Activated T-helper 1 cell treated with anti-CD3 and anti-CD28 coated beads, Interleukin-2, amount 50 U/mL, for 16 hours (primary cell): ENCODE results near the gene STOM.
A peak's percentile ranks its signal among the peaks of the same experiment; 100 is the strongest.
"Not testable (repeated sequence)": the region's sequence is repeated elsewhere in the genome, so short reads cannot be mapped to it uniquely, and the experiment has no call there.

Source experiments
- DNase-seq, 2 donors: peaks; one replicate each; pipeline ENCODE4 v3.0.0-alpha.2; 2020; ENCODE audit warnings: low read depth in 1 of 2, low spot score in 1 of 2

Gene STOM

DNA sequence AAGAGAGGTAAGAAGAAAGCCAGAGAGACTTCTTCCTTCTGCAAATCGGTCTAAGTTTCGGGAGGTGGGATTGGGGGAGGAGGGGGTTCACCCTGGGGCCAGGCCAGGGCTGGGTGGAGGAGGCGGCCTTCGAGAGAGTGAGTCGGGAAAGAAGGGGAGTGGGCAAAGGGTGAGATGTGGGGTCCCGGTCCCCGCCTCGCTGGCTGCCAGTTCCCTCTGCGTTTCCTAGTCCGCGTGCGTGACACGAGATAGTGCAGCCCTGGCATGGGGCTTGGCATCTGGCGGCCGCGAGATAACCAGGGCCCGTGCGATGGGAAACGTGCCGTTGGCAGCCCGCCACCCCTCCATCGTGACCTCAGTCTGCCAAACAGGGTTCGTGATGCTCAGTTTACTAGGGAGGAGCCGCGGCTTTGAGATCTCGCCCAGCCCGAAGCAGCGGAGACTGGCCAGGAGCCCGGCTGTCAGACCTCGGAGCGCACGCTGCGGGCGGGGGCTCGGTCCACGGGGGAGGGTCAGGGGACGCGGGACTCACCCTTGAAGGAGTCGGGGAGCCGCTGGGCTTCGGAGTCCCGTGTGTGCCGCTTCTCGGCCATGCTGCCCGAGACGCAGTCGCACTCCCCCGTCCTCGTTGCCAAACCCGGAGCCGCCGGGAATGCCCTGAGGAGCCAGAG is at the start of gene STOM:
STOM (minus strand) TSS at position 656 of the 671 bp plus-strand sequence; CDS start at position 593, 63 bp downstream.
- peak; percentile 44 to 55 for DNase-seq

GRCh38 chr9:121411993-121412392 is 41.9 kb upstream of the STOM start:
- no peak for DNase-seq

- no peak for DNase-seq
Observed at GRCh38 chr9:121405899-121406298, 35.8 kb upstream of the STOM start.

GRCh38 chr9:121404906-121405305 is 34.9 kb upstream of the STOM start:
- no peak for DNase-seq

DNA sequence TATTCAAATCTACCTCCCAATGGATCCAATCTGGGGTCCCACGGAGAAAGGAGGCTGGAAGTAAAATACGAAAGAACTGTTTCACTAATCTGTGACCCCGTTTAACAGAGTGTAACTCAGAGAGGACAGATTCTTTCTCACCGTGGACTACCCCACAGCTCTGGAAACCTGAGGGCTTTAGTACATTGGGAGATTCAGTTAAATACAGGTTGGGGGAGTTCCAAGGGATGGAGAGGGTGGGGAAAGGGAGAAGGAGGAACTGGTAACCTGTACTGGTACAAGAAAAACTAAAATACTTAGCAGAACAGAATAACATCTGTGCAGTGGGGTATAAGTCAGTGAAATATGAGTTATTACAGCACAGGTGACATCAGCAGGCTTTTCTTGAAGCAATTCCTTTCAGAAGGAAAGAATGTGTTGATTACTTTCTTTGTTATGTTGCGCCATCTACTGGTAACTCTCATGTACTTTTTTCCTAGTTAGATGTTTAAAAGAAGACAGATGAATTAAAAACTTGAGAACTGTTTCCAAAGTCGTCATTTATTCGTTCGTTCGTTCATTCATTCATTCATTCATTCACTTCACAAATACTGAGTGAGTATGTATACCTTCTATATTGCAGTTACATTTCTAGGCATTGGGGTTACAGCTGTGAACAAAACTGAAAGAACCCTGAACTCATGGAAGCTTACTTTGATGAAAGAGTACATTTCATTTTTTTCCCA is 30.0 kb upstream of the STOM start:
- DNase-seq, result no peak

DNA sequence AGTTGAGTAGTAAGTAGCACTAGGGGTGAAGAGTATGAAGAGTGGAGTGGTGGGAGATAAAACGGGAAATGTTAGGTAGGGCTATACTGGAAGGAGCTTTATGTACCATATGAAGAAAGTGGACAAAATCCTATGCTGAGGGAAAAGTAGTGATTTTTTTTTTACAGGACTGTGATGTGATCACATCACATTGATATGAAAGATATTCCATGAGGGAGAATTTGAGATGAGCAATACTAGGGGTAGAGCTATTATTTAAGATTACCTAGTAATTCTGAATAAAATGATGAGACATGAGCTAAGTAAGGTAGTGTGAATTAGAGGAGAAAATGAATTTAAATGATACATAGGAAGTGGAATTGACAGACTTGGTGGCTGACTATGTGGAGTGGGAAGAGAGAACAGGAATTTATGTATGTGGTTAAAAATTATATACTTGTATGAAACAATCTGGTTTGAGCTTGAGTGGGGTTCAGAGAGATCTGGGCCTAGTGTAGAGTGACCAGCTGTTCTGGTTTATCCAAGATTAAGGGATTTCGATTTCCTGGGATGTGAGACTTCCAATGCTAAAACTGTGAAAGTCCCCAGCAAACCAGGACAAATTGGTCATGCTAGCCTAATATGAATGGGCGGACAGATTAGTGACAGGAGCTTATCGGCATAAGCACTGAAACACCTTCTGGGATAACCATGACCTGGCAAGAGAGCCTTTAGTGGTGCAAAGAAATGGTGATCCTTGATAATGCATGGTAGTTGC is 29.3 kb upstream of the STOM start:
- no peak for DNase-seq

DNA sequence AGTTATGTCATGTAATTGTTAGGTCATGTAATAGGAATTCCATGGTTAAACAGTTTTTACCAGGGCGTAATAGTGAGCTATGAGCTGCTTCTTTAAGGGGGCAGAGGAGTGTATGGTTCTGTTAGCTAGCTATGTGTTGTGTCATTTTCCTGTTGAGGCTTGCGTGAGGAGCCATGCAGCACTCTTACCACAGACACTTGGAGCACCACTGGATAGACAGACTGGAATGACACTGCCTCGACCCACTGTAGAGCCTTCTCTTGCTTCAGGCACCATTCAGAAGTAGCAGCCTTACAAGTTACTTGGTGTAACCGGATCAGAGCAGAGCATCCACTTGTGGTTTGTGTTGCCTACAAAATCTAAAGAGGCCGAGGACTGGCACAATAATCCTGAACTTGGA is 28.3 kb upstream of the STOM start:
- DNase-seq, result no peak

DNA sequence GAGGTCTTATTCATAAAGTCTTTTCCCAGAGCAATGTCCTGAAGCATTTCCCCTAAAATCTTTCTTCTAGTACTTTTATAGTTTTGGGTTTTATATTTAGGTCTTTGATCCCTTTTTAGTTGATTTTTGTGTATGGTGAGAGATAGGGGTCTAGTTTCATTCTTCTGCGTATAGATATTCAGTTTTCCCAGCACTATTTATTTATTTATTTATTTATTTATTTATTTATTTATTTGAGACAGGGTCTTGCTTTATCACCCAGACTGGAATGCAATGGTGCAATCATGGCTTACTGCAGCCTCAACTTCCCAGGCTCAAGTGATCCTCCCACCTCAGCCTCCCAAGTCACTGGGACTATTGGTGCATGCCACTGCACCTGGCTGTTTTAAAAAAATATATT is 27.2 kb upstream of the STOM start:
- not testable (repeated sequence) for DNase-seq

GRCh38 chr9:121395558-121395957 is 25.5 kb upstream of the STOM start:
- no peak for DNase-seq

DNA sequence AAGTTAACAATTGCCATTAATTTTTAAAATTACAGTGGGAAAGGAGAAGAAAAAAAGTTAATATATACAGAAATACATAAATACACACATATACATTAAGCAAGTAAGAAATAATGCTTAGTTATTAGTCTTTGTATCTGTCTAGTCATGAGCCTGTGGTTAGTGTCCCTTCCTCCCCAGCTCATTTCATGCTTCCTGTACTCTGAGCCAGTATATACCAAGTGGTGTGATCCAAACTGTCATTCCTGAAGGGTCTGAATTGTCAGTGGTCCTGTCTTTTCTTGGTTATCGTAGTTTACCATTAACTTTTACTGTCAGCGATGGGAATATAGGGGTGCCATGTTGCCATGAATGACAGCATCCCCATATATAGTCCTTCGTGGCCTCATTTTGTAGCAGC is 24.2 kb upstream of the STOM start:
- DNase-seq, result no peak

DNA sequence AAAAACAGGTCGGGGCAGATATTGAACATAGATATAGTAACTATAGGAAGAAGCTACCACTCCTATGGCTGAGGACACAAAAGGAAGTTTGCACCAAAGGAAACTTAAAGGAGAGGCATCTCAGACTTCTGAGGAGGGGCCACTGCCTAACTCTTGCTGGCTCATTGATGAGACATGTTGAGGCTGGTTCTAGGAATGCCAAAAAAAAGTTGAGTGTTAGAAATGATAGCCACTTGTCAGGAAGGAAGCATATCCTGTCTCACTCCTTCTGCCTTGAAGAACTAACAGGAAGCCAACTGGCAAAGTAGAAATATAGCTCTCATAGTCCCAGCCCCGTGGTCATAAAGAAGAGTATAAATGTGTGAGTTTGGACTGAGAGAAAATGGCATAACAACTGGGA is 23.3 kb upstream of the STOM start:
- DNase-seq, result no peak

- DNase-seq, result no peak
Observed at GRCh38 chr9:121390372-121390771, 20.3 kb upstream of the STOM start.

- no peak for DNase-seq
Observed at GRCh38 chr9:121388140-121388905, 18.3 kb upstream of the STOM start.

DNA sequence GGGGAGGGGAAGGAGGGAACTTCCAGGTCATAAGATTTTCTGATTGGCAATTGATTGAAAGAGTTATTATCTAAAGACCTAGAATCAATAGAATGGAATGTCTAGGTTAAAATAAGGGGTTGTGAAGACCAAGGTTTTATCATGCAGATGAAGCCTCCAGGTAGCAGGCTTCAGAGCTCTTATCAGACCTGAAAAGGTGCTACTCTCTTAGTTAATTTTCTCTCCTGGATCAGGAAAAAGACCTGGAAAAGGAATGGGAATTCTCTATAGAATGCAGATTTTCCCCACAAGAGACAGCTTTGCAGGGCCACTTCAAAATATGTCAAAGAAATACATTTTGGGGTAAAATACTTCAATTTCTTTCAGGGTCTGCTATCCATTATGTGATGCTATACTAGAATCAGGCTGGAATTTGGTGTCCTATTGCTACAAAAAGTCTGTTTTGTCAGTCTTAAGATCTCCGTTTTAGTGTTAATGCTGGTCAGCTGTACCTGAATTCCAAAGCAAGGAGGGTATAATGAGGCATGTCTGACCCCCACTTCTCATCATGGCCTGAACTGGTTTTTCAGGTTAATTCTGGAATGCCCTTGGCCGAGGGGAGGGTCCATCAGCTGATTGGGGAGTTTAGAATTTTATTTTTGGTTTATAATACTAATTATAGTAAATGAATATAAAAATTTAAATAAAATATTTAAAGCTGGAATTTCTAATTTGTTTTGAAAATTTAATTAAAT is 16.6 kb upstream of the STOM start:
- DNase-seq, result no peak

DNA sequence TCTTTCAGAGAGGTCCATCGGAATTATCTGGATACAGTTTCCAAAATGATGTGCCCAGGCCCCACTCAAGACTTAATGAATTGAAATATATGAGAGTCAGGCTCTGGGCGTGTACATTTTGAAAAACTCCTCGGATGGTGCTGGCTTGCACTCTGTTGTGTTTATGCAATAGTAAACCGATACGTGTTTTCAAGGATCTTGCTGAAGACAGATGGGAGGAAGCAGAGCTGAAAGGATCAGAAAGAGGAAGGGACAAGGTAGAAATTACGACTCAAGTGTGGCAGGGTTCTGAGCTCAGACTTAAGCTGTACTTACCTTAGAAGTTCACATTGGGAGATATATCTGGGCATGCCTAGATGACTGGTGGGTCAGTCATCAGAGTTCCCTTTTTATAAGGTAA is 13.7 kb upstream of the STOM start:
- DNase-seq, result no peak

GRCh38 chr9:121380846-121381245 is 10.8 kb upstream of the STOM start:
- DNase-seq, result no peak

GRCh38 chr9:121376214-121376830 is 6.3 kb upstream of the STOM start:
- DNase-seq, result no peak

DNA sequence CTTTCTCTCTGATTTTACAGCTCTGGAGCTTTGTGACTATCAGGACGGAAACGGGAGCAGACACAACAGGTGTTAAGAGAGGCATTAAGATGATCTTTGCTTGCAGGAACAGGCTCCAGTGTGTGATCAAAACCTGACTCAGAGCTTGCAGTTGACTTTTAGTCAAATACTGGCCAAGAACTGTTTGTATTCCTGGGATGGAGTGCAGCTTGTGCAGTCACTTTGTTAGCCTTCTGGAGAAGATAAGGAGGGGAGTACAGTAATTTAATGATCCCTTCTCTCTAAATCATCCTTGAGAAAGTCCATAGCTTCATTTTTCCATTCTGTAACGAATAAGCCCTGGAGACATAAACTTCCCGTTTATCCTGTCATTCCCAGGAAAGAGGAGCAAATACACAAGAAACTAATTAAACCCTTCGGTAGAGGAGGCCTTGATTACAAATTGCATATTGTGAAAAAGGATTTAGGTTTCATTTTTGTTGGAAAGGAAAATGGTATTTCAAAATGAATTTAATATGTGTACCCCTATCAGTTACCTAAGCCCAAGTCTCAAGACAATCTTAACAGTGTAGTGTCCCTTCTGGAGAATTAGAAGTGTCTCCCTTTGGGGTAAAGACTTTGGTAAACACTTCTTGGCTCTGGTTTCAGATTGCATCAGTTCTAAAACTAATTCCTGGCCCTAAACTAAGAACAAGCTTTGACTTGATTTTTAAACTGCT is 3.1 kb upstream of the STOM start:
- no peak for DNase-seq

DNA sequence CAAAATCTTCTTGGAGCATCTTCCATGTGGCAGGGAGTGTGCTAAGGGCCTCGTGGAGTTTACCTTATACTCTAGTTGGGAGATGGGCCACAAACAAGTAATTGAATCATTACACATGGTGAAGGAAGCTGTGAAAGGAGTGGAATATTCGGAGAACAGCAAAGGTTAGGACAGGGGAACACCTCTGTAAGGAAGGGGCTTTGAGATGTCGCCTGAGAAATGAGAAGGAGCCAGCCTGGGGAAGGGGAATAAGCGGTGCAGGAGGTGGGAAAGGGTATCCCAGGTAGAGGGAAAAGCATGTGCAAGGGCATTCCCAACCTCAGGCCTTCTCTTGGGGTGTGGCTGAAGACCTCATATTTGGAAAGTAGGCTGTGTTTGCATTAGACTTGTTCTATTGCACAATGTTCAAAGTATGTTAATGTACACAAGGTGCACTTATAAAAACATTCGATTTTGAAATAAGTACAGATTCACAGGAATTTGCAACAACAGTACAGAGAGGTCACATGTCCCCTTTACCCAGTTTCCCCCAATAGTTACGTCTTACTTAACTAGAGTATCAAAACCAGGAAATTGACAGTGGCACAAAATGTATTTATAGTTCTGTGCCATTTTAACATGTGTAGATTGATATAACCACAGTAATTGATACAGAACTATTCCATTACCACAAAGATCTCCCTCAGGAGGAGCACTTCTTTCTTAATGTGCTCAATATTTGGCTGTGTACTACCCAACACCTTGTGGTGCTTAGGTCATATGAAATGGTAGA is 2.4 kb upstream of the STOM start:
- no peak for DNase-seq
